ENCODE results near the gene COBLL1. TPM values are rescaled to one million over a fixed set of nuclear protein-coding genes. Genes with fewer than 3 reads are reported as not detected.

Gene COBLL1
- total RNA-seq, 2 experiments from 2014 or later, result 0.53 TPM; not detected in 1

- H3K4me3 Mint-ChIP-seq, result no peak overlapping the region
- Histone ChIP-seq H3K36me3 (ENCODE audit: insufficient read depth, low read length) (no peaks in the 10 kb centered on the region), H3K4me3 (ENCODE audit: low read length) (no peak overlapping the region), H3K4me1 (ENCODE audit: insufficient read depth, low read length) (no peaks in the 10 kb centered on the region), H3K27ac (ENCODE audit: low read depth in 1 of 2, low read length in 2 of 2) (no peak overlapping the region), H3K9me3 (ENCODE audit: control insufficient read depth in 1 of 2, insufficient read depth in 1 of 2, low read length in 2 of 2) (peaks cover 0 to 6% of the 10 kb centered on the region in 2 experiments), H3K27me3 (ENCODE audit: control insufficient read depth in 1 of 2, insufficient read depth in 2 of 2, low read length in 2 of 2) (no peaks in the 10 kb centered on the region)
- DNase-seq (no peak), ATAC-seq (ENCODE audit: poor library complexity) (no peak)
- H3K27me3 Mint-ChIP-seq, result no peaks in the 10 kb centered on the region
- TF ChIP-seq CTCF (IDR thresholded peaks at IDR 0.05), result no peak
- intact Hi-C loops (cut with DNase I, micrococcal nuclease), result no loop called here
- CTCF ChIA-PET, result no interaction called here
- no peaks in the 10 kb centered on the region for H3K36me3 Mint-ChIP-seq (ENCODE audit: low read depth)
- POLR2A ChIA-PET, result no interaction called here
- H3K4me1 Mint-ChIP-seq (ENCODE audit: low read depth), result no peaks in the 10 kb centered on the region
- no peak overlapping the region for H3K27ac Mint-ChIP-seq
- peaks cover 3% of the 10 kb centered on the region for H3K9me3 Mint-ChIP-seq
Observed at GRCh38 chr2:164642268-164642667, 199.4 kb downstream of the COBLL1 start.

Other genes starting within 250 kb of the COBLL1 start
- gene GRB14, start 220.3 kb downstream of the COBLL1 start, total RNA-seq, result not detected
- not detected for gene SLC38A11, start 113.7 kb upstream of the COBLL1 start, total RNA-seq

All from CD4-positive, alpha-beta T cell (primary cell).